IMR-90 (cell line): Measurements from ENCODE around the gene AUTS2. TPM values are rescaled to one million over a fixed set of nuclear protein-coding genes. Genes with fewer than 3 reads are reported as not detected.

Experiments
- ATAC-seq: fragments of 200-7000 bp; cut with Tn5 transposase; 2 replicates; pipeline ENCODE4 v1.9.1; 2020; ENCODE audit warnings: low read depth, mild to moderate bottlenecking, moderate library complexity
- BruUV-seq: library from RNA; stranded (reverse); fragments of 400-500 nt; replicated peaks from 2 replicates; lab custom pipeline; 2021; lab: Mats Ljungman, UMichigan
- CTCF ChIA-PET: fragments of 300-600 bp; formaldehyde crosslinking; extraction: SDS; loops from one replicate; lab custom pipeline; 2021; ENCODE audit warnings: antibody characterized with exemption; lab: Yijun Ruan, JAX
- POLR2A ChIA-PET: fragments of 300-600 bp; sonication (Branson Sonifier 250); formaldehyde crosslinking; loops from one replicate; lab custom pipeline; 2022; ENCODE audit warnings: antibody characterized with exemption; ENCODE audit not compliant: unreplicated experiment; lab: Charles Lee
- DNase-seq: peaks from one replicate; pipeline ENCODE4 v3.0.0; 2013
- H2AFZ ChIP-seq: replicated peaks from 2 replicates; pipeline ENCODE3; 2013; ENCODE audit warnings: low read length, mild to moderate bottlenecking; ENCODE audit not compliant: poor library complexity
- H2AK5ac ChIP-seq: 2 replicates; pipeline ENCODE4 v1.6.1; 2013; ENCODE audit warnings: low read depth, low read length, inconsistent platforms
- H2AK9ac ChIP-seq: replicated peaks from 2 replicates; pipeline ENCODE3; 2013; ENCODE audit warnings: mild to moderate bottlenecking, low read depth, low read length, moderate library complexity; ENCODE audit not compliant: poor library complexity
- H2BK120ac ChIP-seq: 2 replicates; pipeline ENCODE4 v1.6.1; 2013; ENCODE audit warnings: low read depth, low read length, inconsistent platforms
- H2BK15ac ChIP-seq: 3 replicates; pipeline ENCODE4 v1.6.1; 2013; ENCODE audit warnings: low read depth, low read length, inconsistent platforms
- H2BK20ac ChIP-seq: 2 replicates; pipeline ENCODE4 v1.6.1; 2013; ENCODE audit warnings: low read depth, mild to moderate bottlenecking, inconsistent platforms, low read length, moderate library complexity
- H2BK5ac ChIP-seq: 2 replicates; pipeline ENCODE4 v1.6.1; 2013; ENCODE audit warnings: mild to moderate bottlenecking, low read depth, low read length, inconsistent platforms; ENCODE audit not compliant: poor library complexity, severe bottlenecking
- H3K14ac ChIP-seq: replicated peaks from 2 replicates; pipeline ENCODE4 v1.6.1; 2013; ENCODE audit warnings: low read depth, low read length, inconsistent platforms
- H3K18ac ChIP-seq: 2 replicates; pipeline ENCODE4 v1.6.1; 2013; ENCODE audit warnings: low read depth, low read length, control low read depth
- H3K23ac ChIP-seq: 2 replicates; pipeline ENCODE4 v1.6.1; 2013; ENCODE audit warnings: low read depth, low read length, inconsistent platforms
- H3K27ac ChIP-seq: 2 replicates; pipeline ENCODE4 v1.5.1; 2013; ENCODE audit warnings: mild to moderate bottlenecking, control low read depth, low read length; ENCODE audit not compliant: insufficient read depth
- H3K27me3 ChIP-seq: 2 replicates; pipeline ENCODE4 v1.6.1; 2013; ENCODE audit warnings: low read length; ENCODE audit not compliant: control insufficient read depth, insufficient read depth
- H3K36me3 ChIP-seq: 2 replicates; pipeline ENCODE4 v1.6.1; 2013; ENCODE audit warnings: low read length, mixed read lengths; ENCODE audit not compliant: control insufficient read depth, insufficient read depth
- H3K4ac ChIP-seq: 2 replicates; pipeline ENCODE4 v1.6.1; 2013; ENCODE audit warnings: low read depth, low read length, inconsistent platforms
- H3K4me1 ChIP-seq: 2 replicates; pipeline ENCODE4 v1.6.1; 2013; ENCODE audit warnings: low read length, mixed read lengths; ENCODE audit not compliant: control insufficient read depth, insufficient read depth
- H3K4me2 ChIP-seq: 2 replicates; pipeline ENCODE4 v1.6.1; 2013; ENCODE audit warnings: low read depth, mild to moderate bottlenecking, control low read depth, low read length, moderate library complexity
- H3K4me3 ChIP-seq: 2 replicates; pipeline ENCODE4 v1.5.1; 2013; ENCODE audit warnings: low read depth, mild to moderate bottlenecking, control low read depth, low read length, moderate library complexity; ENCODE audit not compliant: insufficient read depth
- H3K56ac ChIP-seq: 2 replicates; pipeline ENCODE4 v1.6.1; 2013; ENCODE audit warnings: low read length, inconsistent platforms; ENCODE audit not compliant: insufficient read depth; ENCODE audit errors: extremely low read depth
- H3K79me1 ChIP-seq, 2 experiments: 2 replicates each; pipeline ENCODE4 v1.6.1; 2013; ENCODE audit warnings: low read length in 2 of 2, inconsistent platforms in 1 of 2, low read depth in 1 of 2
- H3K9ac ChIP-seq: 2 replicates; pipeline ENCODE4 v1.6.1; 2013; ENCODE audit warnings: low read depth, low read length, control low read depth
- H3K9me1 ChIP-seq: 2 replicates; pipeline ENCODE4 v1.6.1; 2013; ENCODE audit warnings: low read length, inconsistent platforms; ENCODE audit not compliant: insufficient read depth
- H3K9me3 ChIP-seq: 2 replicates; pipeline ENCODE4 v1.6.1; 2013; ENCODE audit warnings: low read length; ENCODE audit not compliant: control insufficient read depth, insufficient read depth
- H4K20me1 ChIP-seq: 2 replicates; pipeline ENCODE4 v1.6.1; 2013; ENCODE audit warnings: low read length, inconsistent platforms; ENCODE audit not compliant: insufficient read depth
- H4K5ac ChIP-seq: 2 replicates; pipeline ENCODE4 v1.6.1; 2013; ENCODE audit warnings: mild to moderate bottlenecking, low read depth, low read length, control low read depth
- H4K8ac ChIP-seq, 2 experiments: 2 replicates each; pipeline ENCODE4 v1.6.1; 2013; ENCODE audit warnings: low read depth in 2 of 2, low read length in 2 of 2, control low read depth in 1 of 2, inconsistent platforms in 1 of 2
- H4K91ac ChIP-seq: 2 replicates; pipeline ENCODE4 v1.6.1; 2013; ENCODE audit warnings: low read depth, low read length, inconsistent platforms; ENCODE audit not compliant: insufficient read depth
- BHLHE40 ChIP-seq: fragments of 150-350 bp; IDR thresholded peaks from 2 replicates; pipeline ENCODE4 v1.6.1; 2016; ENCODE audit warnings: mild to moderate bottlenecking, low read depth, low read length
- CHD1 ChIP-seq: IDR thresholded peaks from 2 replicates; pipeline ENCODE4 v1.6.1; 2012; ENCODE audit warnings: low read depth, low read length, improper control_type of control experiment
- CTCF ChIP-seq: conservative IDR thresholded peaks from 2 replicates; pipeline ENCODE4 v1.5.1; 2012; ENCODE audit warnings: mild to moderate bottlenecking, low read depth, low read length, improper control_type of control experiment
- MAFK ChIP-seq: IDR thresholded peaks from 2 replicates; pipeline ENCODE4 v1.6.1; 2012; ENCODE audit warnings: low read depth, low read length, improper control_type of control experiment
- MAZ ChIP-seq: IDR thresholded peaks from 2 replicates; pipeline ENCODE4 v1.6.1; 2012; ENCODE audit warnings: low read depth, mild to moderate bottlenecking, low read length, improper control_type of control experiment, moderate library complexity, borderline replicate concordance
- NFE2L2 ChIP-seq: fragments of 150-350 bp; IDR thresholded peaks from 2 replicates; pipeline ENCODE4 v1.6.1; 2016; ENCODE audit warnings: low read depth, mild to moderate bottlenecking, low read length
- POLR2A ChIP-seq: IDR thresholded peaks from 2 replicates; pipeline ENCODE4 v1.6.1; 2012; ENCODE audit warnings: mild to moderate bottlenecking, low read depth, low read length
- RFX5 ChIP-seq: IDR thresholded peaks from 2 replicates; pipeline ENCODE4 v1.8.0; 2012; ENCODE audit warnings: low read depth, mild to moderate bottlenecking, low read length, moderate library complexity
- SMC3 ChIP-seq: fragments of 150-350 bp; IDR thresholded peaks from 2 replicates; pipeline ENCODE4 v1.6.1; 2016; ENCODE audit warnings: low read depth, mild to moderate bottlenecking, antibody characterized with exemption, low read length, moderate library complexity
- WGBS, 2 experiments: methylation state at CpG; one replicate each; pipeline versions ENCODE4 v1.1.5 to v1.1.7; 2013; ENCODE audit warnings: missing lambda C conversion rate in 2 of 2; ENCODE audit not compliant: insufficient read length in 1 of 2; ENCODE audit errors: extremely low coverage in 2 of 2; 5-methylcytosine and 5-hydroxymethylcytosine counted together
- dilution Hi-C: fragments of 300-500 bp; cut with HindIII; formaldehyde crosslinking; loops from one replicate; pipeline ENCODE4 v1.14.3; 2018; ENCODE audit warnings: low sequenced_read_pairs; ENCODE audit not compliant: unreplicated experiment
- in situ Hi-C: fragments of 300-500 bp; cut with MboI; formaldehyde crosslinking; loops from 3 replicates; pipeline ENCODE4 v1.14.3; 2019; ENCODE audit warnings: low sequenced_read_pairs, inconsistent platforms, mixed read lengths
- intact Hi-C: fragments of 100-400 bp; cut with micrococcal nuclease; formaldehyde crosslinking; loops from 2 replicates; pipeline ENCODE4 v1.10.0; 2022
- polyA plus RNA-seq, 3 experiments: library from polyadenylated mRNA; depleted of rRNA; stranded (reverse); fragments of >200 nt; gene quantifications; 2 replicates each; pipeline ENCODE4 v1.2.3, GENCODE V29; 2012; ENCODE audit warnings: low replicate concordance in 1 of 3
- total RNA-seq: library from RNA; depleted of rRNA; stranded (reverse); fragments of >200 nt; gene quantifications from 2 replicates; pipeline ENCODE4 v1.2.3, GENCODE V29; 2012

AUTS2 gene
- total and polyA plus RNA-seq, 2 of the 4 experiments (the other 2 are of a cell fraction) = 0.90 to 3.0 TPM

- Histone ChIP-seq H3K27me3 (peaks cover 15% of the 10 kb centered on the region), H2AK9ac (no peak overlapping the region), H3K27ac (no peak overlapping the region), H2BK120ac (no peak overlapping the region), H2AK5ac (no peak overlapping the region), H3K4ac (no peak overlapping the region), H2BK5ac (no peak overlapping the region), H3K9me3 (no peaks in the 10 kb centered on the region), H3K23ac (no peak overlapping the region), H3K79me1 (no peaks in the 10 kb centered on the region), H3K18ac (no peak overlapping the region), H4K5ac (no peak overlapping the region), H2AFZ (no peak overlapping the region), H4K20me1 (no peaks in the 10 kb centered on the region), H2BK20ac (no peak overlapping the region), H3K4me1 (no peaks in the 10 kb centered on the region), H4K8ac (no peak overlapping the region), H3K4me2 (no peak overlapping the region), H3K36me3 (no peaks in the 10 kb centered on the region), H3K9me1 (no peaks in the 10 kb centered on the region), H2BK15ac (no peak overlapping the region), H3K14ac (no peak overlapping the region), H4K91ac (no peak overlapping the region), H3K4me3 (no peak overlapping the region), H3K56ac (no peak overlapping the region), H3K9ac (no peak overlapping the region)
- 63% methylated on average over 4 of the region's 11 CpGs; no CpG with 5 or more reads in 1 of the 2 experiments for WGBS, 2 experiments
- POLR2A ChIA-PET = no interaction called here
- no peak for DNase-seq
- no TSS peak for BruUV-seq
- no peak for ATAC-seq
- CTCF ChIA-PET = no interaction called here
- dilution Hi-C loops (no loop called here), in situ Hi-C loops (no loop called here), intact Hi-C loops (no loop called here)
- TF ChIP-seq CTCF (no peak), POLR2A (no peak), NFE2L2 (no peak), MAFK (no peak), BHLHE40 (no peak), SMC3 (no peak), MAZ (no peak), CHD1 (no peak), RFX5 (no peak)
Observed at GRCh38 chr7:70596598-70596913, 998.3 kb downstream of the AUTS2 start.
